NCI-H446 treated with DMSO at 0.1 percent for 48 hours (cell line): ENCODE results near the gene GHRH.

Experiments
- DNase-seq: peaks from one replicate; lab custom pipeline; 2025; lab: John Stamatoyannopoulos, UW

The GHRH gene

GRCh38 chr20:37238426-37238825, 23.2 kb downstream of the GHRH start:
- DNase-seq = no peak

- DNase-seq = no peak
Observed at GRCh38 chr20:37237656-37238055, 24.0 kb downstream of the GHRH start.

- no peak for DNase-seq
Observed at GRCh38 chr20:37236462-37236861, 25.2 kb downstream of the GHRH start.

GRCh38 chr20:37235065-37235464, 26.5 kb downstream of the GHRH start:
- no peak for DNase-seq

GRCh38 chr20:37234254-37234581, 27.4 kb downstream of the GHRH start:
- DNase-seq = no peak

- no peak for DNase-seq
Observed at GRCh38 chr20:37233548-37234253, 27.9 kb downstream of the GHRH start.

- DNase-seq = no peak
Observed at GRCh38 chr20:37231947-37232630, 29.5 kb downstream of the GHRH start.

GRCh38 chr20:37230200-37230599, 31.4 kb downstream of the GHRH start:
- no peak for DNase-seq

- DNase-seq = no peak
Observed at GRCh38 chr20:37229357-37229756, 32.3 kb downstream of the GHRH start.

GRCh38 chr20:37228656-37229055, 33.0 kb downstream of the GHRH start:
- no peak for DNase-seq

GRCh38 chr20:37228082-37228481, 33.5 kb downstream of the GHRH start:
- no peak for DNase-seq

GRCh38 chr20:37226889-37227288, 34.7 kb downstream of the GHRH start:
- DNase-seq = no peak

GRCh38 chr20:37225146-37225545, 36.5 kb downstream of the GHRH start:
- DNase-seq = no peak

GRCh38 chr20:37223053-37223452, 38.6 kb downstream of the GHRH start:
- no peak for DNase-seq

GRCh38 chr20:37222086-37222485, 39.5 kb downstream of the GHRH start:
- no peak for DNase-seq

- no peak for DNase-seq
Observed at GRCh38 chr20:37220731-37221130, 40.9 kb downstream of the GHRH start.

- DNase-seq = peak; percentile 25
Observed at GRCh38 chr20:37219751-37220668, 41.6 kb downstream of the GHRH start.

- no peak for DNase-seq
Observed at GRCh38 chr20:37218976-37219375, 42.6 kb downstream of the GHRH start.

GRCh38 chr20:37218441-37218840, 43.2 kb downstream of the GHRH start:
- DNase-seq = no peak

GRCh38 chr20:37209661-37210314, 51.8 kb downstream of the GHRH start:
- no peak for DNase-seq

- DNase-seq = no peak
Observed at GRCh38 chr20:37209193-37209592, 52.4 kb downstream of the GHRH start.

GRCh38 chr20:37207171-37207570, 54.4 kb downstream of the GHRH start:
- no peak for DNase-seq
